HG02852 (cell line): ENCODE results near the gene CAPN7.

Experiments used
- ATAC-seq: cut with Tn5 transposase; IDR thresholded peaks from one replicate; pipeline ENCODE4 v1.9.1; 2021; ENCODE audit warnings: mild to moderate bottlenecking, moderate library complexity; ENCODE audit not compliant: unreplicated experiment

Gene CAPN7

GRCh38 chr3:15243822-15244482 lies 37.9 kb downstream of the CAPN7 start:
- no peak for ATAC-seq

- ATAC-seq: no peak
Observed at GRCh38 chr3:15246186-15246585, 40.1 kb downstream of the CAPN7 start.

- no peak for ATAC-seq
Observed at GRCh38 chr3:15253023-15253697, 47.1 kb downstream of the CAPN7 start.

GRCh38 chr3:15255215-15255614 lies 49.2 kb downstream of the CAPN7 start:
- ATAC-seq: no peak

GRCh38 chr3:15256861-15257341 lies 50.9 kb downstream of the CAPN7 start:
- ATAC-seq: no peak

GRCh38 chr3:15258720-15259119 lies 52.7 kb downstream of the CAPN7 start:
- ATAC-seq: no peak

- no peak for ATAC-seq
Observed at GRCh38 chr3:15260531-15260930, 54.5 kb downstream of the CAPN7 start.

- no peak for ATAC-seq
Observed at GRCh38 chr3:15261274-15261673, 55.2 kb downstream of the CAPN7 start.

GRCh38 chr3:15262021-15262420 lies 56.0 kb downstream of the CAPN7 start:
- ATAC-seq: no peak

- ATAC-seq: no peak
Observed at GRCh38 chr3:15263120-15263519, 57.1 kb downstream of the CAPN7 start.

GRCh38 chr3:15263926-15264325 lies 57.9 kb downstream of the CAPN7 start:
- no peak for ATAC-seq

DNA sequence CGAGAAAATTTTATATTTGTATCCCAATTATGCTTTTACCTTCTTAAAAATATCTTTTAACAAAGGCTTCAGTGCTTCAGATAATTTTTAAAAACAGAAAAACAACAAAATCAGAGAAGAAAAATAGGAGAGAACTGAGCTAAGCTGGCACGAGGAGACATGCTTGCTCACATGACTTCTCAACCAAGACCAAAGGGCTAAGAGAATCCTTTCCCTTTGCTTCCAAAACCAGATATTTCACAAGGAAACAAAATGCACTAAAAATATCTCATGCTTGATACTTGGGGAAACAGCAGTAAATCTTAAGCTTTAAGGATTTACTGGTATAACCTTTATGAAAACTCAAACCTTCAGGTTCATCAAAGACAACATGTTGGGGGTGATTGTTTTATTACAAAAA lies 58.4 kb downstream of the CAPN7 start:
- ATAC-seq: no peak

- no peak for ATAC-seq
Observed at GRCh38 chr3:15265655-15266509, 59.8 kb downstream of the CAPN7 start.

DNA sequence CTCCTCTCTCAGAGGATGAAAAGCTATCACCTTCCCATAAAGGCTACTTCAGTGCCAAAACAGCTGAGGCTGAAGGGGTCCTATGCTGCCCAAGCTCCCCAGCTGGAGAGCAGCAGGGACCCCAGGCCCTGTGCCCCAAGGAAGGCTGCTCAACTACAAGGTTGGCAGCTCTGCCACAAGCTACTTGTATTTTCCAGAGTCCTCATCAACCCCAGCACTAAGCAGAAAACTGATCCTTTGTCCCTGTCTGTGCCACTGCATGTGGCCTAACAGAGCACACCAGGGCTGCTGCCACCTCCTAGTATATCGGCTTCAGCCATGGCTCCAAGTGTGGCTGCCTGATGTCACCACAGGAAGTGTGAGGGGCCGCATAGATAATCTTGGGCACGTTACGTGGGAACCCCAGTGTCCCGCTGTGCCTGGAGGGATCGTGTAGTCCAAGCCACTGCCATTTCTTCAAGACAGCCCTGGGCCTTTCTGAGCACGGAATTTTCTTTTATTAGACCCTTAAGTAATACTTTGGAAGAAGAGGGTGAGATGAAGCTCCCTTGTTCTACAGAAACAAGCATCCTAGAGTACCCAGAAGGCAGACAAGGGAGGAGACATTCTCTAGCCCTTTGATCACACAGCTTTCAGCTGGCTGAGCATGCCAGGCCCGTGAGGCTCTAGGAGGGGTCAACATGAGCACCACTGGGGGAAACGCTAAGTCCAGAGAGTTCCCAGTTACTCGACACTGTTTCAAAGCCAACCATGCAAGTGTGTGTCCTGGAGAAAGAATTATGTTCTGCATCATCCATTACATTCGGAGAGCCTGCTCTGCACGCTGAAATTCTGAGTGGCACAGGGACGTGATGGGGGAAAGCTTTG lies 60.7 kb downstream of the CAPN7 start:
- no peak for ATAC-seq

- no peak for ATAC-seq
Observed at GRCh38 chr3:15267502-15267901, 61.5 kb downstream of the CAPN7 start.

- no peak for ATAC-seq
Observed at GRCh38 chr3:15268033-15268631, 62.1 kb downstream of the CAPN7 start.

GRCh38 chr3:15269091-15269989 lies 63.3 kb downstream of the CAPN7 start:
- peak; percentile 47 for ATAC-seq

GRCh38 chr3:15271030-15271429 lies 65.0 kb downstream of the CAPN7 start:
- no peak for ATAC-seq

- peak; percentile 73 for ATAC-seq
Observed at GRCh38 chr3:15271785-15272381, 65.8 kb downstream of the CAPN7 start.
